Nephron progenitor cell (in vitro differentiated cells): Measurements from ENCODE around the gene AMACR.

Experiments
- DNase-seq: peaks from one replicate; pipeline ENCODE4 v3.0.0; 2021
- H3K27ac Mint-ChIP-seq: 2 replicates; pipeline ENCODE4 v1.8.0; 2021; ENCODE audit warnings: mild to moderate bottlenecking, moderate library complexity, mixed read lengths
- H3K27me3 Mint-ChIP-seq: 2 replicates; pipeline ENCODE4 v1.8.0; 2021; ENCODE audit warnings: mild to moderate bottlenecking, low read depth, mixed read lengths; ENCODE audit not compliant: poor library complexity
- H3K36me3 Mint-ChIP-seq: 2 replicates; pipeline ENCODE4 v1.8.0; 2021; ENCODE audit warnings: low read depth, mixed read lengths
- H3K4me1 Mint-ChIP-seq: 2 replicates; pipeline ENCODE4 v1.8.0; 2021; ENCODE audit warnings: mixed read lengths
- H3K4me3 Mint-ChIP-seq: 2 replicates; pipeline ENCODE4 v1.8.0; 2021; ENCODE audit warnings: mild to moderate bottlenecking, moderate library complexity, mixed read lengths
- H3K9me3 Mint-ChIP-seq: 2 replicates; pipeline ENCODE4 v1.8.0; 2021; ENCODE audit warnings: mild to moderate bottlenecking, moderate library complexity, mixed read lengths
- CTCF ChIP-seq: fragments of 200-600 bp; sonication (generic); IDR thresholded peaks from 2 replicates; pipeline ENCODE4 v1.5.0; 2021; ENCODE audit warnings: antibody characterized with exemption

AMACR gene

GRCh38 chr5:34007621-34008600 is at the start of gene AMACR:
TSS of gene AMACR (minus strand) at chr5:34008050. CDS start at chr5:34008019, 31 bp downstream.
- Mint-ChIP-seq H3K27me3 (peaks cover 2% of the 10 kb centered on the region), H3K4me1 (peaks cover 68% of the 10 kb centered on the region)

GRCh38 chr5:34057569-34057968 is 49.7 kb upstream of the AMACR start:
- TF ChIP-seq CTCF, result no peak
- H3K36me3 Mint-ChIP-seq, result peaks cover 50% of the 10 kb centered on the region
- no peak for DNase-seq
- H3K27me3 Mint-ChIP-seq, result no peaks in the 10 kb centered on the region
- H3K4me1 Mint-ChIP-seq, result peaks cover 36% of the 10 kb centered on the region
- H3K27ac Mint-ChIP-seq, result peak overlapping the region; percentile 61
- H3K4me3 Mint-ChIP-seq, result no peak overlapping the region
- peaks cover 22% of the 10 kb centered on the region for H3K9me3 Mint-ChIP-seq

More at GRCh38 chr5:34007621-34008600, at the start of gene AMACR:
- H3K4me3 Mint-ChIP-seq, result peak within 1 kb of the TSS; percentile 89
- peaks cover 28% of the 10 kb centered on the region for H3K36me3 Mint-ChIP-seq
- peak; percentile 95 for DNase-seq
- no peak for TF ChIP-seq CTCF
- peak within 1 kb of the TSS; percentile 98 for H3K27ac Mint-ChIP-seq
- no peaks in the 10 kb centered on the region for H3K9me3 Mint-ChIP-seq

DNA sequence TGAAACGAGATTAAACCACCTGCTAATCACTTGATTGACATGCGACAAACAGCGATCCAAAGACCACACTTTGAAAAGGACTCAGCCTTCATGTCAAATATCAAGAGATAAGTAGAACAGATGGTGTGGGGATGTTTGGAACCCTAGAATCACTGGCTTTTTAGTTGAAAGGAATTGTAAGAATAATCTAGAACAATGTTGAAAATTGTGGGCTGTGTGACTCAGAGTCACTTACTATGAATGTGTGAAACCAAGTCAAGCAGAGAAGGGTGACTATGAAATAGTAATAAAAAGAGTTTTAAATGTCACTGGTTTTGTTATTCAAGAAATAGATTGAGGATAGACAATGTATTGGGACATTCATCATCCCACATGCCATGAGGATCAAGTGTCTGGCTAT is 49.3 kb upstream of the AMACR start:
- no peak overlapping the region for H3K4me3 Mint-ChIP-seq

DNA sequence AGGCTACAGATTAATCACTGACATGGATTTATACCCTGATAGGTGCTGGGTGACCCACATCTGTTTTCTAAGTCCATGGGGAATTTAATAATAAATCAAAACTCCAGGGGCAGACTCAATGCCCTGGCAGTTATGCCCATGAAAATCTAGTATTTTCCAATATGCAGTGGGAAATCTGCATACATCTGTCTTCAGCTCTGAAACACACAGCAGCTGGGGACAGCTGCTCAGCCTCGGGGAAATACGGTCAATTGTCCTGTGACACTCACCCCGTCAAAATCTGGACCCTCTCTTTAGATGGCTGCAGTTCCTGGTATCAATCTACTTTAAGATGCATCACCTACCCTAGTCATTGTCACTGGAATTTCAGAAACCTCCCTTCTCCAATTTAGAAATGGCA is 47.8 kb upstream of the AMACR start:
- H3K27ac Mint-ChIP-seq, result no peak overlapping the region
- H3K9me3 Mint-ChIP-seq, result peaks cover 4% of the 10 kb centered on the region
- H3K36me3 Mint-ChIP-seq, result peaks cover 50% of the 10 kb centered on the region
- no peak overlapping the region for H3K4me3 Mint-ChIP-seq
- H3K4me1 Mint-ChIP-seq, result peaks cover 39% of the 10 kb centered on the region
- TF ChIP-seq CTCF, result no peak
- DNase-seq, result no peak
- no peaks in the 10 kb centered on the region for H3K27me3 Mint-ChIP-seq

More for the DNA sequence above, 49.3 kb upstream of the AMACR start:
- Mint-ChIP-seq H3K9me3 (peaks cover 17% of the 10 kb centered on the region), H3K27ac (no peak overlapping the region), H3K36me3 (peaks cover 50% of the 10 kb centered on the region), H3K27me3 (no peaks in the 10 kb centered on the region), H3K4me1 (peaks cover 39% of the 10 kb centered on the region)
- no peak for TF ChIP-seq CTCF
- no peak for DNase-seq

DNA sequence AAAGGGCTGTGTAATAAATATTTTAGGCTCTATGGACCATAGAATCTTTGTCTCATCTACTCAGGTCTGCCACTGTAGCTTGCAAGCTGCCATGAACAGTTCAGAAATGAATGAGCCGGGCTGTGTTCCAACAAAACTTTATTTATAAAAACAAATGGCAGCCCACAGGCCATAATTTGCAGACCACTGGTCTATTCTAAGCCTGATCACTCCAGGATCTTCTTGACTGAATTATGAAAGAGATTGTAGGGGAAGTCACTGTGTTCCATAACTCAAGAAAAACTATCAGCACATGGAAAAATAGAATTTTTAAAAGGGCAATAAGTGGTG is 46.5 kb upstream of the AMACR start:
- Mint-ChIP-seq H3K27me3 (no peaks in the 10 kb centered on the region), H3K4me1 (peaks cover 39% of the 10 kb centered on the region)

More for the DNA sequence above, 46.5 kb upstream of the AMACR start:
- DNase-seq, result no peak
- Mint-ChIP-seq H3K27ac (peak overlapping the region; percentile 78), H3K9me3 (no peaks in the 10 kb centered on the region), H3K36me3 (peaks cover 51% of the 10 kb centered on the region), H3K4me3 (no peak overlapping the region)
- TF ChIP-seq CTCF, result no peak
